Suprapubic skin (tissue), 3 donors: Measurements from ENCODE around the gene FETUB.

Experiments
- EP300 ChIP-seq: sonication (generic); formaldehyde crosslinking; IDR thresholded peaks from one replicate; pipeline ENCODE4 v1.6.1; 2017; ENCODE audit warnings: antibody characterized with exemption
- POLR2A ChIP-seq, 2 donors: fragments of 450-650 bp; IDR thresholded peaks; one replicate each; pipeline ENCODE4 v1.6.1; 2017; ENCODE audit warnings: antibody characterized with exemption in 2 of 2, mild to moderate bottlenecking in 2 of 2, moderate library complexity in 2 of 2
- TF ChIP-seq, protein P1 (sequence below), 2 donors: fragments of 200-600 bp in 1 of 2; fragments of 450-650 bp in 1 of 2; sonication (generic) in 1 of 2; IDR thresholded peaks; one replicate each; pipeline ENCODE4 v1.5.1; 2016 to 2019; ENCODE audit warnings: antibody characterized with exemption in 2 of 2, mild to moderate bottlenecking in 1 of 2, moderate library complexity in 1 of 2

- TF ChIP-seq EP300 (no peak), POLR2A (IDR thresholded peaks at IDR 0.05) (no peak)
- TF ChIP-seq, protein P1, sequence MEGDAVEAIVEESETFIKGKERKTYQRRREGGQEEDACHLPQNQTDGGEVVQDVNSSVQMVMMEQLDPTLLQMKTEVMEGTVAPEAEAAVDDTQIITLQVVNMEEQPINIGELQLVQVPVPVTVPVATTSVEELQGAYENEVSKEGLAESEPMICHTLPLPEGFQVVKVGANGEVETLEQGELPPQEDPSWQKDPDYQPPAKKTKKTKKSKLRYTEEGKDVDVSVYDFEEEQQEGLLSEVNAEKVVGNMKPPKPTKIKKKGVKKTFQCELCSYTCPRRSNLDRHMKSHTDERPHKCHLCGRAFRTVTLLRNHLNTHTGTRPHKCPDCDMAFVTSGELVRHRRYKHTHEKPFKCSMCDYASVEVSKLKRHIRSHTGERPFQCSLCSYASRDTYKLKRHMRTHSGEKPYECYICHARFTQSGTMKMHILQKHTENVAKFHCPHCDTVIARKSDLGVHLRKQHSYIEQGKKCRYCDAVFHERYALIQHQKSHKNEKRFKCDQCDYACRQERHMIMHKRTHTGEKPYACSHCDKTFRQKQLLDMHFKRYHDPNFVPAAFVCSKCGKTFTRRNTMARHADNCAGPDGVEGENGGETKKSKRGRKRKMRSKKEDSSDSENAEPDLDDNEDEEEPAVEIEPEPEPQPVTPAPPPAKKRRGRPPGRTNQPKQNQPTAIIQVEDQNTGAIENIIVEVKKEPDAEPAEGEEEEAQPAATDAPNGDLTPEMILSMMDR (IDR thresholded peaks at IDR 0.05), result no peak
Measured at GRCh38 chr3:186603159-186603558, 37.0 kb upstream of the FETUB start.
